Measurements from ENCODE around the gene EDNRA. TPM values are rescaled to one million over a fixed set of nuclear protein-coding genes. Genes with fewer than 3 reads are reported as not detected.

Gene EDNRA
- total RNA-seq, 1 donor from 2014 or later = 5.8 TPM

GRCh38 chr4:147461161-147461560 is 19.7 kb upstream of the EDNRA start:
- H3K9me3 Mint-ChIP-seq = peaks cover 8% of the 10 kb centered on the region
- TF ChIP-seq, protein P1, sequence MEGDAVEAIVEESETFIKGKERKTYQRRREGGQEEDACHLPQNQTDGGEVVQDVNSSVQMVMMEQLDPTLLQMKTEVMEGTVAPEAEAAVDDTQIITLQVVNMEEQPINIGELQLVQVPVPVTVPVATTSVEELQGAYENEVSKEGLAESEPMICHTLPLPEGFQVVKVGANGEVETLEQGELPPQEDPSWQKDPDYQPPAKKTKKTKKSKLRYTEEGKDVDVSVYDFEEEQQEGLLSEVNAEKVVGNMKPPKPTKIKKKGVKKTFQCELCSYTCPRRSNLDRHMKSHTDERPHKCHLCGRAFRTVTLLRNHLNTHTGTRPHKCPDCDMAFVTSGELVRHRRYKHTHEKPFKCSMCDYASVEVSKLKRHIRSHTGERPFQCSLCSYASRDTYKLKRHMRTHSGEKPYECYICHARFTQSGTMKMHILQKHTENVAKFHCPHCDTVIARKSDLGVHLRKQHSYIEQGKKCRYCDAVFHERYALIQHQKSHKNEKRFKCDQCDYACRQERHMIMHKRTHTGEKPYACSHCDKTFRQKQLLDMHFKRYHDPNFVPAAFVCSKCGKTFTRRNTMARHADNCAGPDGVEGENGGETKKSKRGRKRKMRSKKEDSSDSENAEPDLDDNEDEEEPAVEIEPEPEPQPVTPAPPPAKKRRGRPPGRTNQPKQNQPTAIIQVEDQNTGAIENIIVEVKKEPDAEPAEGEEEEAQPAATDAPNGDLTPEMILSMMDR (conservative IDR thresholded peaks at IDR 0.05) = no peak
- H3K27me3 Mint-ChIP-seq (ENCODE audit: low read depth) = no peaks in the 10 kb centered on the region
- no peaks in the 10 kb centered on the region for H3K36me3 Mint-ChIP-seq (ENCODE audit: low read depth)
- no peak overlapping the region for H3K4me3 Mint-ChIP-seq
- H3K4me1 Mint-ChIP-seq = peaks cover 8% of the 10 kb centered on the region
- no peak for DNase-seq (ENCODE audit: low read depth, low spot score)
- H3K27ac Mint-ChIP-seq (ENCODE audit: unreplicated experiment) = no peak overlapping the region

DNA sequence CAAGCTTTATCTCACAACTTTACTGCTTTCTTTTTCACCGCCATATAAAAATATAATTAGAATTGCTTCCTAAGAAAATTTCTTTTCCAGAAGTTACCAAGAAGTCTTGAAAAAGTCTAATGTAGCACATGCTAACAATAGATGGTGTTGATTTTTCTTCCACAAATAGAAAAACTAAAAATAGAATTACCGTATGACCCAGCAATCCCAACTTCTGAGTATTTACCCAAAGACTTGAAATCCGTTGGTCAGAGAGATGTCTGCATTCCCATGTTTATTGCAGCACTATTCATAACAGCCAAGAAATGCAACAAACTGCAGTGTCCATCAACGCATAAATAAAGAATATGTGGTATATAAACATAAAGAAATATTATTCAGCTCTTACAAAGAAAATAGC is 17.8 kb upstream of the EDNRA start:
- Mint-ChIP-seq H3K4me3 (no peak overlapping the region), H3K27me3 (ENCODE audit: low read depth) (no peaks in the 10 kb centered on the region), H3K9me3 (peaks cover 8% of the 10 kb centered on the region), H3K36me3 (ENCODE audit: low read depth) (no peaks in the 10 kb centered on the region), H3K4me1 (peaks cover 8% of the 10 kb centered on the region), H3K27ac (ENCODE audit: unreplicated experiment) (no peak overlapping the region)
- TF ChIP-seq, protein P1 (conservative IDR thresholded peaks at IDR 0.05) = no peak
- DNase-seq (ENCODE audit: low read depth, low spot score) = no peak

DNA sequence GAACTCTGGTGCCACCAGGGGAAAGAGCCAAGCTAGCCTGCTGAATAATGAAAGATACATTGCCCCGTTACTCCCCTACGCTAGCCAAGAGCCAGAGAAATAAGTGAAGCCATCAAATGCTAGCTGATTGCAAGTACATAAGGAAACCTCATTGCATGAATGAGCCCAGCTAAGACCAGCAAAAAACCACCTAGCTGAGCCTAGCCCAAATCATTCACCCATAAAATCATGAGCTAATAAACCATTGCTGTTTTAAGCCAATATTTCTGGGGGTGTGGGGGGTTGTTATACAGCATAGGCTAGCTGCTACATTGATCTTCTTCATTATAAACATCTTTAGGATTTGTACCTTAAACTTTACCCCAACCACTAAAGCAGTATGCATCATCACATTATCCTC is 15.4 kb upstream of the EDNRA start:
- Mint-ChIP-seq H3K4me1 (peaks cover 8% of the 10 kb centered on the region), H3K4me3 (no peak overlapping the region), H3K9me3 (peaks cover 8% of the 10 kb centered on the region), H3K27me3 (ENCODE audit: low read depth) (no peaks in the 10 kb centered on the region), H3K27ac (ENCODE audit: unreplicated experiment) (no peak overlapping the region), H3K36me3 (ENCODE audit: low read depth) (peaks cover 1% of the 10 kb centered on the region)
- DNase-seq (ENCODE audit: low read depth, low spot score) = no peak
- TF ChIP-seq, protein P1 (conservative IDR thresholded peaks at IDR 0.05) = no peak

DNA sequence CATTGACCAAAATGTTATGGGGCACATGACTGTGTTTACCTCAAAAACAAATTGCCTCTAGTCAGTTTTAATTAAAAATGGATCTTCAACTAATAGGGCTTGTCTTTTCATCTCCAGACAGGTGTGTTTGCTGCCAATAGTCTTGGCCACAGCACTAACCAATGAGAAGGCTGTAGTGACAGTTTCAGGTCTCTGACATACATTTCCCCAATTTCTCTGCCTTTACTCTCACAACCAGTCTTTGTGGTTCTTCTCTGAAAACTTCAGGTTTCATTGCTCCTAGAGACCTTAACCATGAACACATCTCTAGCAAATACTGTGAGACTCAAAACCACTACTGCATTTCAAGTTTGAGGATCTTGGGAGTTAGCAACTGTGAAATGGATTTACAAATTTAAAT is 3.5 kb upstream of the EDNRA start:
- Mint-ChIP-seq H3K36me3 (ENCODE audit: low read depth) (no peaks in the 10 kb centered on the region), H3K27me3 (ENCODE audit: low read depth) (peaks cover 24% of the 10 kb centered on the region), H3K9me3 (peaks cover 6% of the 10 kb centered on the region), H3K27ac (ENCODE audit: unreplicated experiment) (no peak overlapping the region), H3K4me3 (no peak overlapping the region), H3K4me1 (no peaks in the 10 kb centered on the region)
- DNase-seq (ENCODE audit: low read depth, low spot score) = no peak
- TF ChIP-seq, protein P1 (conservative IDR thresholded peaks at IDR 0.05) = no peak

GRCh38 chr4:147479376-147479775 is 1.5 kb upstream of the EDNRA start:
- Mint-ChIP-seq H3K27me3 (ENCODE audit: low read depth) (peaks cover 29% of the 10 kb centered on the region), H3K9me3 (peaks cover under 1% of the 10 kb centered on the region), H3K4me3 (peak overlapping the region; percentile 24), H3K27ac (ENCODE audit: unreplicated experiment) (no peak overlapping the region), H3K36me3 (ENCODE audit: low read depth) (no peaks in the 10 kb centered on the region), H3K4me1 (no peaks in the 10 kb centered on the region)
- TF ChIP-seq, protein P1 (conservative IDR thresholded peaks at IDR 0.05) = no peak
- DNase-seq (ENCODE audit: low read depth, low spot score) = no peak

- no peak for DNase-seq (ENCODE audit: low read depth, low spot score)
- no peaks in the 10 kb centered on the region for H3K36me3 Mint-ChIP-seq (ENCODE audit: low read depth)
- H3K4me1 Mint-ChIP-seq = no peaks in the 10 kb centered on the region
- H3K27ac Mint-ChIP-seq (ENCODE audit: unreplicated experiment) = no peak overlapping the region
- TF ChIP-seq, protein P1 (conservative IDR thresholded peaks at IDR 0.05) = no peak
- peaks cover 29% of the 10 kb centered on the region for H3K27me3 Mint-ChIP-seq (ENCODE audit: low read depth)
- H3K4me3 Mint-ChIP-seq = peak overlapping the region; percentile 89
- H3K9me3 Mint-ChIP-seq = no peaks in the 10 kb centered on the region
Measured at GRCh38 chr4:147479786-147480185, 1.1 kb upstream of the EDNRA start.
